ENCODE measurements around the gene FAM8A1.
"Not testable (repeated sequence)": the region's sequence is repeated elsewhere in the genome, so short reads cannot be mapped to it uniquely, and the experiment has no call there.

The FAM8A1 gene

DNA sequence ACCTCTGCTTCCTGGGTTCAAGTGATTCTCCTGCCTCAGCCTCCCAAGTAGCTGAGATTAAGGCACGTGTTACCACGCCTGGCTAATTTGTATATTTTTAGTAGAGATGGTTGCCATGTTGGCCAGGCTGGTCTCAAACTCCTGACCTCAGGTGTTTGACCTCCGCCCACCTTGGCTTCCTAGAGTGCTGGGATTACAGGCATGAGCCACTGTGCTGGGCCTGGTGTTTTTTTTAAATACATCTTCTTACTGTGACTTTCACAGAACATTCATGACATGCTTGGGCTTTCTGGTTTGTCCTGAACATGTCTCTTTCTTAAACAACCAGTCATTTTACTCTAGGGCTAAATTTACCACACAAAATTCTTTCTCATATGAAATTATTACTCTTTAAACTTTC is 34.7 kb upstream of the FAM8A1 start:
- TF ChIP-seq CTCF (IDR thresholded peaks at IDR 0.05), result no peak
- no peak overlapping the region for H3K27ac ChIP-seq
- no peaks in the 10 kb centered on the region for H3K4me1 ChIP-seq
- no peaks in the 10 kb centered on the region for H3K79me2 ChIP-seq
- H3K27me3 ChIP-seq (ENCODE audit: control insufficient read depth, insufficient read depth, low read length), result no peaks in the 10 kb centered on the region
- no peak overlapping the region for H3K4me2 ChIP-seq (ENCODE audit: low read length)
- no peak overlapping the region for H3K9ac ChIP-seq
- H3K4me3 ChIP-seq (ENCODE audit: low read depth, low read length), result no peak overlapping the region
- no peaks in the 10 kb centered on the region for H3K36me3 ChIP-seq (ENCODE audit: control insufficient read depth, insufficient read depth, low read length)
- H3K9me3 ChIP-seq (ENCODE audit: control insufficient read depth, low read length), result no peaks in the 10 kb centered on the region
- H2AFZ ChIP-seq, result no peak overlapping the region

GRCh38 chr6:17574866-17575560 is 25.1 kb upstream of the FAM8A1 start:
- H3K4me1 ChIP-seq, result no peaks in the 10 kb centered on the region
- no peaks in the 10 kb centered on the region for H3K9me3 ChIP-seq (ENCODE audit: control insufficient read depth, low read length)
- no peak overlapping the region for H3K27ac ChIP-seq
- no peaks in the 10 kb centered on the region for H3K79me2 ChIP-seq
- no peak overlapping the region for H3K4me3 ChIP-seq (ENCODE audit: low read depth, low read length)
- no peak overlapping the region for H2AFZ ChIP-seq
- no peaks in the 10 kb centered on the region for H3K36me3 ChIP-seq (ENCODE audit: control insufficient read depth, insufficient read depth, low read length)
- no peaks in the 10 kb centered on the region for H3K27me3 ChIP-seq (ENCODE audit: control insufficient read depth, insufficient read depth, low read length)
- no peak overlapping the region for H3K9ac ChIP-seq
- TF ChIP-seq CTCF (IDR thresholded peaks at IDR 0.05), result no peak
- no peak overlapping the region for H3K4me2 ChIP-seq (ENCODE audit: low read length)

GRCh38 chr6:17577059-17577458 is 23.0 kb upstream of the FAM8A1 start:
- Histone ChIP-seq H3K9ac (no peak overlapping the region), H3K4me3 (ENCODE audit: low read depth, low read length) (no peak overlapping the region), H3K4me1 (no peaks in the 10 kb centered on the region), H3K9me3 (ENCODE audit: control insufficient read depth, low read length) (no peaks in the 10 kb centered on the region), H2AFZ (no peak overlapping the region), H3K27me3 (ENCODE audit: control insufficient read depth, insufficient read depth, low read length) (no peaks in the 10 kb centered on the region), H3K79me2 (no peaks in the 10 kb centered on the region), H3K4me2 (ENCODE audit: low read length) (no peak overlapping the region), H3K36me3 (ENCODE audit: control insufficient read depth, insufficient read depth, low read length) (no peaks in the 10 kb centered on the region), H3K27ac (no peak overlapping the region)
- TF ChIP-seq CTCF (IDR thresholded peaks at IDR 0.05), result no peak

DNA sequence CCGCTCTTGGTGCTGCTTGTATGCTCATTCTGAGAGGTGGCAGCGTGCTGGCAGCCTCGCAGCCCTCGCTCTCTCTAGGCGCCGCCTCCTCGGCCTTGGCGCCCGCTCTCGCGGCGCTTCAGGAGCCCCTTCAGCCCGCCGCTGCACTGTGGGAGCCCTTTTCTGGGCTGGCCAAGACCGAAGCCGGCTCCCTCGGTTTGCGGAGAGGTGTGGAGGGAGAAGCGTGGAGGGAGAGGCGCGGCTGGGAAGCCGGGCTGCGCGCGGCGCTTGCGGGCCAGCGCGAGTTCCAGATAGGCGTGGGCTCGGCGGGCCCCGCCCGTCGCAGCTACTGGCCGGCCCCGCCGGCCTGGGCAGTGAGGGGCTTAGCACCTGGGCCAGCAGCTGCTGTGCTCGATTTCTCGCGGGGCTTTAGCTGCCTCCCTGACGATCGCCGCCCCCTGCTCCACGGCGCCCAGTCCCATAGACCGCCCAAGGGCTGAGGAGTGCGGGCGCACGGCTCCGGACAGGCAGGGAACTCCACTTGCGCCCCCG is 19.5 kb upstream of the FAM8A1 start:
- H3K4me3 ChIP-seq (ENCODE audit: low read depth, low read length), result peak overlapping the region; percentile 57
- no peaks in the 10 kb centered on the region for H3K36me3 ChIP-seq (ENCODE audit: control insufficient read depth, insufficient read depth, low read length)
- H2AFZ ChIP-seq, result peak overlapping the region; percentile 91
- H3K27ac ChIP-seq, result peak overlapping the region; percentile 72
- no peak overlapping the region for H3K9ac ChIP-seq
- H3K4me2 ChIP-seq (ENCODE audit: low read length), result peak overlapping the region; percentile 69
- peaks cover 6% of the 10 kb centered on the region for H3K4me1 ChIP-seq
- no peaks in the 10 kb centered on the region for H3K9me3 ChIP-seq (ENCODE audit: control insufficient read depth, low read length)
- no peaks in the 10 kb centered on the region for H3K79me2 ChIP-seq
- TF ChIP-seq CTCF (IDR thresholded peaks at IDR 0.05), result no peak
- no peaks in the 10 kb centered on the region for H3K27me3 ChIP-seq (ENCODE audit: control insufficient read depth, insufficient read depth, low read length)

DNA sequence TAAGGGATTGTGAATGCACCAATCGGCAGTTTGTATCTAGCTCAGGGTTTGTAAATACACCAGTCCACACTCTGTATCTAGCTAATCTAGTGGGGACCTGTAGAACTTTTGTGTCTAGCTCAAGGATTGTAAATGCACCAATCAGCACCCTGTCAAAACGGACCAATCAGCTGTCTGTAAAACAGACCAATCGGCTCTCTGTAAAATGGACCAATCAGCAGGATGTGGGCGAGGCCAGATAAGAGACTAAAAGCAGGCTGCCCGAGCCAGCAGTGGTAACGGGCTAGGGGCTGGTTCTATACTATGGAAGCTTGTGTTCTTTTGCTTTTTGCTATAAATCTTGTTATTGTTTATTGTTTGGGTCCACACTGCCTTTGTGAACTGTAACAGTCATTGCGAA is 18.8 kb upstream of the FAM8A1 start:
- not testable (repeated sequence) for H3K27me3 ChIP-seq (ENCODE audit: control insufficient read depth, insufficient read depth, low read length); H3K9ac ChIP-seq; H3K9me3 ChIP-seq (ENCODE audit: control insufficient read depth, low read length); H3K4me1 ChIP-seq; H3K79me2 ChIP-seq; H3K4me3 ChIP-seq (ENCODE audit: low read depth, low read length); H3K4me2 ChIP-seq (ENCODE audit: low read length); H3K36me3 ChIP-seq (ENCODE audit: control insufficient read depth, insufficient read depth, low read length)
- Histone ChIP-seq H2AFZ (peak overlapping the region; percentile 91), H3K27ac (peak overlapping the region; percentile 72)
